Activated T-cell treated with anti-CD3 and anti-CD28 coated beads for 48 hours (primary cell): ENCODE measurements around the gene LMO1.

ENCODE experiments used
- DNase-seq: peaks from one replicate; pipeline ENCODE4 v3.0.0-alpha.2; 2020; ENCODE audit warnings: low read depth

Gene LMO1

GRCh38 chr11:8288166-8288772 is 24.6 kb upstream of the LMO1 start:
- no peak for DNase-seq

GRCh38 chr11:8287703-8288102 is 24.0 kb upstream of the LMO1 start:
- no peak for DNase-seq

DNA sequence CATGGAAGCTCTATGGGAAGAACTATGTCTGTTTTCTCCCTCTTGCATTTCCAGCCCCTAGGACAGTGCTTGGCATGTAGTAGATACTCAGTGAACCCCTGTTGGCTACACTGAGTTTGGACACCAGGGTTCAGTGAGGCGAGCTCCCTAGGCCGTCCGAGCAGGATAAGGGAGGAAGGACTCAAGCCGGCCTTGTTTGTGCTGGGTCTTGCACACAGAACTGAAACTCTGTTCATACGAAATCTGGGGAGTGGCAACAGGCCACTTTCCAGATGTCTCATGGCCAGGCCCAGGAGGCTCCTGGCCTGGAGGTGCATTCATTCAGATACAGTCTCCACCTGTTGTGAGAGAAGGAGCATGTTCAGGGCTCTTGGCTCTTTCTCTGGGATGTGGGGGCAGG is 23.6 kb upstream of the LMO1 start:
- no peak for DNase-seq

DNA sequence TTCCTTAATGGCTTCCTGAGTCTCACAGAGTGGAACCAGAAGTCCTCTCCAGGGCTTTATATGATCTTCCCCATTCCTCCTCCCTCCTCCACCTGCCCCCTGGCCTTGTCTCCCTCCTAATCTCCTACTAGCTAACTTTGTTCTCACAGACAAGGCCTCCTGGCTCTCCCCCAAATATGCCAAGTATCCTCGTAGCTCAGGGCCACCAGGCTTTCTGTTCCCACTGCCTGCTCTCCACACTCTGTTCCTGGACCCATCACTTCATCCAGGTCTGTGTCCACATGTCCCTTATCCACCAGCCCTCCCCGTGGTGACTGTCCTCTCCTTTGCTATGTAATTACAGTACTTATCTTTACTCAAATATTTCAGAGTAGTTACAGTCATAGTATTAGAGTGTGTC is 23.2 kb upstream of the LMO1 start:
- DNase-seq = no peak

DNA sequence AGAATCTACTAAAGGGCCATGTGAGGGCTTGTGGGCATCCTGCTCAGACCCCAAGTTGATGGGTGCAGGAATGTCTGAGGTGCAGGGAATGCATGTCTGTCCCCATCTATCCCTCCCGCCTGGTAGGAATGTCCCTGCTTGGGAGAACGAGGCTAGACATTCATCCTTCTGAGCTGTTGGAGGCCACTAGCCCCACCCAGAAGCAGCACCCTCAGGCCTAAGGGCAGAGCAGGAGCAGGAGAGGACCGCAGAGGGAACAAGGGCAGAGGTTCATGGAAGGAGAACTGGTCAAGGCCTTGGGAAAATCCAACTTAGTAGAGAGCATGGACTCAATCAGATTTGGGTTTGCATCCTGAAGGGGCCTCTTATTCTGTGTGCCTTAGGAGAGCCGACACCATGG is 22.1 kb upstream of the LMO1 start:
- no peak for DNase-seq

- no peak for DNase-seq
Measured at GRCh38 chr11:8285228-8285627, 21.6 kb upstream of the LMO1 start.

DNA sequence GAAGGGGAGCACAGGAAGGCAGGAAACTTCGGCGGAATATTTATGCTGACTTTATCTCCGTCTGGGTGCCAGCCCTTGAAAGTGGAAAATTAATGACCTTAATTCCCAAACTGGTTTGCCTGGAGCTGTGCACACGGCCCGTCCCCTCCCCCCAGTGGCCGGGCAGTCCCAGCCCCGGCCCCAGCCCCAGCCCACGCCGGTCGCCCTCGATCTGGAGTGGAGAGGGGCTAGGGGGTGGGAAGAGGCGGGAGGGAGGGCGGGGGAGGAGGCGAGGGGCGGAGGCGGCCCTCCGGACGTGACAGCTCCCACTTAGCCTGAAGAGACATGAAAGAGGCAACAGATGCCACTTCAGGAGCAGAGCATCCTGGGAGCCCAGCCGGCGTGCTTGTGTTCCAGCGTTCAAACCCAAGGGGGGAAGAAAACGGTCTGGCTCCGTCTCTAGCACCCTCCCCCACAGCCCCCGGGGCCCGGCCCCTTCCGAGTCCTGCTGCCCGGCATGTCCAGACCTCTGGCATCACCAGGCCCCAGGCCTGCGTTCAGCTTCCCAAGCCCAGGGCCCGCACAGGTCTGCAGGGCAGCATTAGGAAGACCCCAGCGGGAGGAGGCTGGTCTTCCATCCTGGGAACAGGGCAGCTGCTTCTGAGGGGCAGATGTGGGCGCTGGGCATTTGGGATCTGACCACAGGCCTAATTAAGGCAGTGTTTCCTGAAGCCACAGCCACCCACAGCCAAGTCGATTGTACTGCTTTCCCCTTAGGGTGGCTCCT is 20.0 kb upstream of the LMO1 start:
- DNase-seq = no peak

DNA sequence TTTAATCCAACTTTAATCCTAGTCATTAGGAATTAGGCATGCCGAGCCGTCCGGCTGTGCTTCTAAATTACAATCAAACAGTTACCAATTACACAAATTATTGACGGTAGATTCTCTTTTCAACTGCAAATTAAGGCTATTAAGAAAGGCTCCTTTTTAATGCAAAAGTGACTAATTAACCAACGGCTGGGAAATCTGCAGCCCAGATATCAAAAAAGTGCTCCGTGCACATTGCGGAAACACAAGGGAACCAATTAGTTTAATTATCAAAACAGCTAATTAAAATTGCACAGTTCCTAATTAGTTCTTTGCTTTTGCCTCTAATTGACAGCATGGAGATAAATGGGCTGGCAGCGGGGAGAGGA is 19.4 kb upstream of the LMO1 start:
- no peak for DNase-seq

- DNase-seq = no peak
Measured at GRCh38 chr11:8282631-8283030, 19.0 kb upstream of the LMO1 start.

DNA sequence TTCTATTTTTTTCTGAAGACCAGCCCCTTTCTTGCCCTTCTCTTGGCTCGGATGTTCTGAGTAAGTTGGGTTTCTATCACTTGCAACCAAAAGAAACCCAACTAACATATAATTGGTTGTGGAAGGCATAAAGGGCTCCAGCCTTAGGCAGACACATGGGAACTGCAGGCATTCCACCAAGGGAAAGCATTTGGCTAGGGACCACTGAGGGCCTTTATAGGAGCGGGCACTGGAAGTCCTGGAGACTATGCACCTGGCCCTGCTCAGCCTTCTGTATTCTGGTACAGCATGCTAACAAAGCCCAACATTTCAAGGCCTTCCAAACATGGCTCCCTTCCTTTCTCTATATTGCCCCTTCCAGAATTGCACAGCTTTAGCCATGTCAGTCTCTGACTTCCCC is 17.6 kb upstream of the LMO1 start:
- DNase-seq = no peak

GRCh38 chr11:8277691-8278090 is 14.0 kb upstream of the LMO1 start:
- DNase-seq = no peak

DNA sequence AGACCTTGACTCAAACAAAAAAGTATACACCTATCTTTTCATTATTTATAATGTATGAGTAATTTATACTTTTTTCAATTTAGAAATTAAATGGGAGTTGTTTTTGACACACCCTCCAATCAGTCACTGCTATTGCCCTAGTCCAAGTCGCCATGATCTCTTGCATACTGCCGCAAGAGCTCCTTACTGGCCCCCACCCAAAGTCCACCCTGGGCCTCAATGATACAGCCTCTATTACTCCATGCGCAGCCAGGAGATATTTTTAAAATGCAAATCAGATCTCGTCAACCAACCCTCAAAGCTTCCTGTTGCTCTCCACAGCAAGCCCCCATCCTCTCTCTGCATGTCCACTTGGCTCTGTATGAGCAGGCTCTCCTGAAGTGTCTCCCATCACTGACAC is 12.8 kb upstream of the LMO1 start:
- no peak for DNase-seq

DNA sequence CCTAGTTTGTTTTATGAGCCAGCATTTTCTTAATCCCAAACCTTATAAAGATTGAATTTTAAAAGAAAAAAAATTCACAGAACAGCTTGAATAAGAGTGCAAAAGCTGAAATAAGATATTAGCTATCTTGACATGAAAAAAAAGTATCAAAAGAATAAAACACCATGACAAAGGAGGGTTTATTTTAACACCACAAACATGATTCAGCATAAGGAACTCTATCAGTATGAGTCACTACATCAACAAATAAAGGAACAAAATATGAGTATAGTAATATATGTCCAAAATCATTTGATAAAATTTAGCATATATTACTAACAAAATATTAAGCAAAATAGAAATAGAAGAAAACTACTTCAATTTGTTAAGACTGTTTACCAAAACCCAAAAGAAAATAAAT is 9.6 kb upstream of the LMO1 start:
- DNase-seq = no peak

- DNase-seq = no peak
Measured at GRCh38 chr11:8271106-8271886, 7.6 kb upstream of the LMO1 start.

GRCh38 chr11:8269636-8270035 is 6.0 kb upstream of the LMO1 start:
- DNase-seq = no peak

DNA sequence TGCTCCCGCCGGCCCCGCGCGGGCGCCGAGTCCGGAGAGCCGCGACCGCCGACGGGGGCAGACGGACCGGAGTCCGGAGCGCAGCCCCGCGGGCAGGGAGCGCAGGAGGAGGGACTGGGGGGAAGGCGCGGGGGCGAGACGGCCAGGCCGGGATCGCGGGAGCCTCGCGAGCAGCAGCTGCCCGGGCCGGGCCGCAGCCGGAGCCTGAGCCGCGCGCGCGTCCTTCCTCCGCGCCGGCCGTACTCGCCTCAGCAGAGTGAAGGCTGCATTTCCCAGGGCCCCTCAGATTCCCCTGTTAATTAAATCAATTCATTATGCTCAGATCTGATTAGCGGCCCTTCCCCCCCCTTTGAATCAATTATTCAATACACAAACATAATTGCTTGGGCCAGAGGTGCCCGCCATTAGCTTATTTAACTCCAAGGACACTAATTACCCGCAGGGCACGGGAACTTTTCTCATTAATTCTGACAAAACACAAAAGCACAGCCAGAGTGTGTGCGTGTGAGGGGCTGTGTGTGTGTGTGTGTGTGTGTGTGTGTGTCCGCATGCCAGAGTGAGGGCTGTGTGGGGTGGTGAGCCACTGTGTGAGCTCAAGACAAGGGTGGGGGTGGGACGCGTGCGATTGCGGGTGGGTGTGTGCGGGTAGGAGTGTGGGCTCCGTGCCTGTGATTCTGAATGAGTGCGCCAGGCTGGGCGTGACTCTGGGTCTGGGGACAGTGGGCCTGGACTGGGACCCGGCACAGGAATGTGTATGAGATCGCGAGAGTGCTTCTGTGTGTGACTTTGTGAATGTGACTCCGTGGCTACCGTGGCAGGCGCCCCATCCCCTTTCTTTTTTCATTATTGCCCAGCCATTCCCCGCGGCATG is 5.1 kb upstream of the LMO1 start:
- DNase-seq = no peak

- DNase-seq = no peak
Measured at GRCh38 chr11:8267831-8268529, 4.3 kb upstream of the LMO1 start.

DNA sequence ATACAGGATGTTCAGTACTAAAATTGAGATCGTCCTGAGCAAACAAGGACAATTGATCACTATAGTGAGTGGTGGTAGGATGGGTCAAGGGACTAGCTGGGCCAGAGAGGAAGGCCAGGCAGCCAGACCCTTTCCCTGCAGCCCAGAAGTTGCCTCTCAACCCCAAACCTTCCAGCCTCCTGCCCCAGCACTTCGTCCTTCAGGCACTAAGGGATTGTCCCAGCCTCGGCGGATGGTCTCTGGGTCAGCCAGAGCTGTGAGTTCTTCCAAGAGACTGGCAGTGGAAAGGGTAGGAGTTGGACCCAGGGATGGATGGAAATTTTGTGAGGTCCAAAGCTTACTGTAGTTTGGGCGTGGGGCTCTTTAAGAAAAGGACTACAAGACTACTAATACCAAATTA is 3.6 kb upstream of the LMO1 start:
- no peak for DNase-seq

DNA sequence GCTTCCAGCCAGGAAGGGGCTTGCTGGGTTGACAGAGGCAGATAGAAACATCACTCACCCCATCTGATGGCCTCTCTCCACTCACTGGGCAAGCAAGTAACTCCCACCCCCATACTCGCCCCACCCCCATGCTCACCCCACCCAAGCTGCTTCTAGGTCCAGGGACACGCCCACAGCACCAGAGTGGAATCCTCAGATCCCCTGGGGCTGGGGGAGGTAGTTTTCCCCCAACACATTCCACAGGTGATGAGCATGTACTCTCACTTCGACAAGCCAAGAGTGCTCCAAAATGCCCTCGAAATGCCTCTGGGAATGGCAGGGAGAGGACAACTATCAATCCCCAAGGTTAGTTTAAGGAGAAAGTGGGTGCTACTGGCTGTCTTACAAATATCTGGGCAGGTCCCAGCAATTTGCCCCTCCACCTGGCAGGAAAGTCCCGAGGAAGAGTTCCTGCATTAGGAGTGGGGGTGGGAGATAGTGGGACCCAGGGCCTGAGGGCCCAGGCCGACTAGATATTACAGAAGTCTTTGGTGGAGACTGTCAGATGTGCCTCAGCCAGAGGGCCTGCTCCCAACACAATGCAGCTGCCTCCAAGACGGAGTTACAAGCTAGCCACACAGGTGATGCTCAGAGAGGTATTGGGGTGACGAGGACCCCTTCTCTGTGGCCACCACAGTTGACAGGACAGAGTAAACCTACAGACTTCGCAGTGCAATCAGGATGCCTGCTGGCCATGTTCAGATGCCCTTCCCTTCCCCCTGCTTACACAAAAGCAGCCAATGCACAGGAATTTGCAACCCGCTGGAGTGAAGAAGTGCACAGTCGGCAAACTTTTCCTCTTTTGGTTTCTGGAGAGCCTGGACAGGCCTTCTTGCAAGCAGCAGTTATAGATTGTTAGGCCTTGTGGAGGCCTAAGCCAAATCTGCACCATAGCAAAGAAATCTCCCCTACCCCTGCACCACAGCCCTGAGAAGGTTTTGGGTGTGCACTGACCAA is 2.9 kb upstream of the LMO1 start:
- no peak for DNase-seq

GRCh38 chr11:8265681-8266241 is 2.1 kb upstream of the LMO1 start:
- no peak for DNase-seq
